Mesenteric fat pad (tissue), 1 donor: ENCODE data around the gene EXOC4. TPM values are rescaled to one million over a fixed set of nuclear protein-coding genes. Genes with fewer than 3 reads are reported as not detected.

Source experiments
- DNase-seq: peaks from one replicate; pipeline ENCODE4 v3.0.0-alpha.2; 2020; ENCODE audit warnings: low spot score
- total RNA-seq: library from RNA; stranded (reverse); fragmentation: NEBNext Ultra II Directional; extraction: Animal tissue kit (Norgen Biotek cat#: 25700); gene quantifications from one replicate; pipeline ENCODE4 v1.2.1, GENCODE V29; 2021
- donor health status: DM: yes; HTN: yes; CAD: no.

The EXOC4 gene
- total RNA-seq, 1 donor from 2014 or later: 79.3 TPM

DNA sequence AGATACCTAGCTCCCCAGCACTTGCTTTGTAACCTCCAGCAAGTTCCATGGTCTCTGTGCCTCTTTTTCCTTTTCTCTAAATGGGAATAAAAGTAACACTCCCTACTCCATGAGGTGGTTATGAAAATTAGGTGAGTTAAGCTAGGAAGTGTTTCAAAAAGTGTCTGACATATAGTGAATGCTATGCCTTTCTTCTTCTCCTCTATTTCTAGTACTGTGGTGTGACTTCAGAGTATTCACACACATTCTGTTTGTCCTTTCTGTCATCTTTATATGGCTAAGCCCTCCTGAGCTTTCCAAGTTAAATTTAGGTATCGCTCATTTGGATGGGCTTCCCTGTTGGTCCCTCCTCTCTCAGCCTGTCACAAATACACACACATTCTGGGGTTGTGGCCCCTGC, 229.7 kb downstream of the EXOC4 start:
- no peak for DNase-seq

DNA sequence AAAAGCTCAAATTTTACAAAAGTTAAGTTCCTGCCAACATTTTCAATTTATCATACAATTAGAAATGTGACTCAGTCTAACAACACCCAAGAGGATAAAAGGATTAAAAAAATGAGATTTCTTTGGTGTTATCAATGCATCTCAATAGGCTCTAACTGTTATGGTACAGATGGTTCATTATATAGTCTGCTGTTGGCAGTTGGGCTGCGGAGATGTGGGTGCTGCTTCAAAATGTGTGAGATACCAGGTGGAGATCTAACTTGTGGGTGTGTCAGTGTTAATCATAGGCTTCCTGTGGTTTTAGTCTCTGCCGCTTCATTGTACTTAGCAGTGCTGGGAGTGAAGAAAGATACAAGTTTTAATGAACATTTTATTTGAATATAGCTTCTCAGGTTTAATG, 231.2 kb downstream of the EXOC4 start:
- no peak for DNase-seq

DNA sequence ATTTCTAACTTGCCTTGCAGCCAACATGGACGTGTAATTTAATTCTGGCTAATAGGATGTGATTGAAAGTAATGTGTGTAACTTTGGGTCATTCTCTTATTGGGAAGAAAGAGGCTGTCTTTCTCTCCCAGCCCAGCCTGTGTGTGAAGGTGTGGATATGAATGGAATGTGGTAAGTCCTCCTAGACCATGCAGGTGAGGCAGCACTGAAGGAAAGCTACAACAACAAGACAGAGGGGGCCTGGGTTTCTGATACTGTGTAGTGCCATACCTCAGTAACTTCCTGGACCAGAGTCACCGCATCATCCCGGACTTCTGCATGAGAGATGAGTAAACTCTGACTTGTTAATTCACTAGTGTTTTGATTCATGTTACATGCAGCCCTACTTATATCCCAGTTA, 237.0 kb downstream of the EXOC4 start:
- DNase-seq: no peak

DNA sequence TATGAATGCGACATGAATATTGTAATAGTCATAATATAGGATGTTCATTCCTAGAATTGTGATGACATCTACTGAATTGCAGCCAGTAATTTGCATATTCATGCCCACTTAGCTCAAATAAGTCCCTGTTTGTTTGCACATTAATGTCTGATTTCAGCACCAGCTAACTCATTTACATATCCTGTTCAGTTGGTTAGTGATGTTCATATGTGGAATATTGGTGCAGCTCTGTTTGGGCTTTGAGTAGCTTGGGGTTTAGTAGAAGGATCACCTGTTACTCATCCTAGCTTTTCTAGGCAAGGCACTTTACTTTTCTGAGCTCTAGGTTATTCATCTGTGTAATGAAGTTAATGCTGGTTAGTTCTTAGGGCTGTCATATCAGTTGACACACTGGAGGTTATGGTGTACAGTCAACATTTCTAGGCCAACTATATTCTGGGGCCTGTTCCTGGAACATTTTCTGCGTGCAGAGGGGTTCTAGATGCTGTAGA, 238.4 kb downstream of the EXOC4 start:
- DNase-seq: no peak

DNA sequence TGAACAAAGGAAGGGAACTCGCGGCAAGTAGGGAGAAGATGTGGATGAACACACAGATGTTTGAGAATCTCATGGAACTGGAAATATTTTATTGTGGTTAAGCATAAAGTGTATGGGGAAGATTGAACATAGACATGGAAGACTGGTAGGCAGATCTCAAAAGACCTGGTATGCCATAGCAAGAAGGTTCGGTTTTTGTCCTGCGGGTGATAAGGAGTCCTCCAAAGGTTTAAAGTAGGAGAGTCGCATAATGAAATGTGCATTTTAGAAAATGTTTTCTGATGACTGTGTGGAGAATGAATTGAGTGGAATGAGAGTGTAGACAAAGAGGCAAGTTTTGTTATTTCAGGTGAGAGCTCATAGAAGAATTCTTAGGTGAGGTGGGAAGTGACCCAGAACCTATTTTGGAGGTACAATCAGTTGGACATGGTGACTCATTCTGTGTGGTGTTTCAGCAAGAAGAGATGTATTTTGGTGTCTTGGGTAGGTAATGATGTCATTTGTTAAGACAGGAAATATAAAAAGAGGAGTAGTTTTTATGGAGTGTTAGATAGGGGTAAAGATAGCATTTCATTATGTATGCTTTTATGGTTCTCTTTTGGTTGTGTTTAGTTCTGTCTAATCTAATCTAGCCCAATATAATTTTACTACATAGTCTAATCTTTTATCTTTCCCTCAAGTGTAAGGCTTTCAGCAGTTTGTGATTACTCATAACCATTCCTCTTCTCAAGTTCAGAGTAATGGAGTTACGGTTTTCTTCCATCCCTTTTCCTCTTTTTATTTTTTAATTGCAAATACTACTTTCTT, 239.2 kb downstream of the EXOC4 start:
- DNase-seq: no peak

DNA sequence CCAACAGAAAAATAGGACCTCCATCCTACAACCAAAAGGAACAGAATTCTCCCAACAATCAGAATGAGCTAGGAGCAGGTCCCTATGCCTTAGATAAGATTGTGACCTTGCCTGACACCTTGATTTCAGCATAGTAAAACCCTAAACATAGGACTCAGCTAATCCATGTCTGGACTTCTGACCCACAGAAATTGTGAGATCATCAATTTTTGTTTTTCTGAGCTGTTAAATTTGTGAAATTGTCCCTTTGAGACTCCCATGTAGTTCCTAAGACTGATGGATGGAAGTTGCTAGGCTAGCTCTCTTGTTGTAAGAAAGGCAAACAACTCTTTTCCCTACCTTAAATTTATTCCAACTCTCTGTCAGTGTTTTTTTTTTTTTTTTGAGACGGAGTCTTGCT, 244.2 kb downstream of the EXOC4 start:
- no peak for DNase-seq

DNA sequence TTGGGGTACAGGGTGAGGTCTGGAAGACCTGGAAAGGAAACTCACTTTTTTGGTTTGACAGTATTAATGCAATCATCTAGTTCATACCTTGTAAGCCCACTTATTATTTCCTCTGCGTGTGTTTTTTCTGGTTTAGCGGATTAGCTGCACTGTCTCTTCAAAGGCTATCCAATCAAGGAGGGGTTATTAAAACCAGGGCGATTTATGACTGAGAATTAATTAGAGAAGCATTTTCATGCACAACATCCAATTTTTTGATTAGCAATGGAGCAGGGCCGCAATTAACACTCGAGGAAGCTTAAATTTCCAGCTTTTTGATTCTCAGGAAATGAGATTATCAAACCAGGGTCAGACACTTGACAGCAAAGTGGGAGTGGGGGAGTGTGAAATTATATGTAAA, 248.9 kb downstream of the EXOC4 start:
- no peak for DNase-seq

DNA sequence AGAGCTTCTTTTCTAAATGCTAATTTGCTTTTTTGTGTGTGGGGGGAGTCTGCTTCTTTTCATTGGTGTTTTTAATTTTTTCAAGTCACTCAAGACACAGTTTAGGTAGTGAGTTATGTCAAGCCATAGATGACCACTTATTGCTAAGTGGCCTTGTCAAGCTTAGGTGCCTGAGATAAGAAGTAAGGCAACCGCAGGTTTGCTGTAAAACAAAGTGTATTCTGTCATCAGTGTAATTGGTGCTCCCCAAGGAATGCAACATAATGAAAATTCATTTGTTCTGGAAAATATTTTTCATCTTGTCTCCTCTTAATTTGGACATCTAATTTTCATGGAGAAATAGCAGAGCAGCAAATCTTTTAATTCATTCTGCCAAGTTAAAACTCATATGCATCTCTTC, 249.6 kb downstream of the EXOC4 start:
- no peak for DNase-seq

DNA sequence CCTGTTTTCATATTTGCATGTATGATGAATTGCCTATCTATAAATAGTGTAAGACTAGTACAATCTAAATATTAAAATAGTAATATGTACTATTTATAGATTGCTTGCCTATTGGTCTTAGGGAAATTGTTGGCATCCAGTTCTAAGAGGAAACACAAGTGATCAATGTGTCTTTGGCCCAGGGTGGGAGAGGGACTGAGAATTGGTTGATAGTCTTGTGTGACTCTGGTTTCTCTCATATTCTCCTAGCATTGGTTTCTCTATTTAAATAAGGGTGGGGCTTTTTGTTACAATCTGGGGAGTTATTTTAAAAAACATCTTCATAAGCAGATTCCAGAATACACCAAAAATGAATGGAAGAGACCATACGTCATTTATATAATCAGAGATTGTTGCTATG, 250.1 kb downstream of the EXOC4 start:
- DNase-seq: no peak

DNA sequence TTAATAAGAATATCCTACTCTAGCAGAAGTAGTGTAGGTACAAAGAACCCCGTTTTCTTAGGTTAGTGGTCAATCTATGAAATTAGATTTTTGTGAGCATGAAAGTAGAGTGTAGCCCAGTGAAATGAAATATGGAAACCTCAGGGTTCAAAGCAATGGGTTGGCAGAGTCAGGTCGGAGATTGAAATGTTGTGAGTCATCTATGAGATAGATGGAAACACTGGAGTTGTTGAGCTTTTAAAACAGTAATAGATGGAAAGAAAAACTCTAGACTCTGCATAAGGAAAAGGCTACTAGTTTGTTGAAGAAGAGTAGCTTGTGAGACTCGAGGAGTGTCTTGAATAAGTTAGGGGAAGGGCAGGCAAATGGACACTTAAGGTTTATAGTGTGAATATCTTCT, 251.9 kb downstream of the EXOC4 start:
- DNase-seq: no peak

DNA sequence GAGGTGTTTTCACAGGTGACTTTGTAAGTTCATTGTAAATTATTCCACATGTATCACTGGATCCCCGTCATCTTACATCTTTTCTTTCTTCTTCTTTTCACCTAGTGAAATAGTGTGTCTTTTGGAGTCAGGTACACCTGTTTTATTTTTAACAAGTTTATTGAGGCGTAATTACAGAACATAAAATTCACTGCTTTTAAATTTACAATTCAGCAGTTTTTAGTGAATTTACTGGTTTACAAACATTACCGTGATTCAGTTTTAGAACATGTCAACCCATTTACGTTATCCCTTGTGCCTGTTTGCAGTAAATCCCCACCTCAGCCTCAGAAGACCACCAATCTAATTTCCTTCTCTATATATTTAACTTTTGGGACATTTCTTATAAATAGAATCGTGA, 256.9 kb downstream of the EXOC4 start:
- DNase-seq: no peak

DNA sequence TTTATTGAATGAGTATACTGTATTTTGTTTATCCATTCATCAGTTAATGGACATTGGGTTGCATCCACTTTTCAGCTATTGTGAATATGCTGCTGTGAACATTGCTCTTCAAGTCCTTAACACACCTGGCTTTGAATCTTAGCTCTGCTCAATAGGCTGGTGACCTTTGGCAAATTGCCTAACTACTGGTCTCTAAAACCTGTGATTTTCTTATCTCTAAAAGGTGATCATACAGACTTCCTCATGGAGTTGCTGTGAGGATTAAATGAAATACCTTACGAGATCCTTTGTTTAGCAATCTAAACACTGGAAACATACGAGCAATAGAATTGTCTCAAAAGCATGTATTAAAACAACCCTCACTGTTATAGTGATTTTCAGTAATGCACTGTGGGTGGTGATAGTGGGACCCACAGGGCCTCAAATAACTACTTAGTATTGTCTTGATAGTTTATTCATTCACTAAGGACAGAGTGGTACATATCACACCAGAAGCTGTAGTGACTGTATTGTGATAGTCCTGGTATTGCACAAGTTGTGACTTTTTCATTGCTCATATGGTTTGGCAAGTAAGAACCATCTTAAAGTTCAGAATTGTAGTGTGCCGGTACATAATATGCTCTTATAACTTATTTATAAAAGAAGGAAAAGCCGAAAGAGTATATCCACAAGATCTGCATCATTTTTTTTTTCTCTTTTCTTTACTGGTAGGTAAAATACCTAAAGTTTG, 257.6 kb downstream of the EXOC4 start:
- DNase-seq: no peak

DNA sequence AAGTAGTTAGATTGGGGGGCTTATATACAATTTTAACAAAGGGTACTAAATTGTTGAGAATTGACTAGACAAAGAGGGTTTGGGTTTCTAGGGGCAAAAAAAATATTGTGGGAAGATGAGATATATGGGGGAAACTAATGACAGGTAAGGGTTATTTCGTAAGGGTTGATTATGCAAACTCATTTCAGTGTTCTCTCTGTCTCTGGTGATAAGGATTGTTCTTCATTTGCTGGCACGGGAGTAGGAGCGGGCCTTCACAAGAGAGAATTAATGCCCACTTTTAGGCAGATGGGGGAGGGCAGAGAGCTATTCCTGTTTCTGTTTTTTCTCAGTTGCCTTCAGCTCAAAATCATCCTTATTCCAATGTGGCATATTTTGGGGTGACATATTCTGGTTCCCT, 258.4 kb downstream of the EXOC4 start:
- no peak for DNase-seq

DNA sequence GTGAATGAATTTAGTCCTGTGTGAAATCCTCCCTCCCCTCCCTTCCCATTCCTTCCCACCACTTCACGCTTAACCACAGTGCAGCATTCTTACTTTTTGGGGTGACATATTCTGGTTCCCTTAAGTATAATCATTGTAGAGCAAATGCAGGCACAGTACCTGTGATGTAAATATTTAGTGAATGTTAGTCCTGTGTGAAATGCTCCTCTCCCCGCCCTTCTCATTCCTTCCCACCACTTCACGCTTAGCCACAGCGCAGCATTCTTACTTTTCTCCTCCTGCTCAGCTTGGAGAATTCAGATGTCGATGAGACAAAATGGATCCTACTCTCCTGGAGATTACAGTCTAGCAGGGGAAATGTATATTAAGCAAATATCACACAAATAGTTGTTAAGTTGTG, 258.8 kb downstream of the EXOC4 start:
- no peak for DNase-seq

DNA sequence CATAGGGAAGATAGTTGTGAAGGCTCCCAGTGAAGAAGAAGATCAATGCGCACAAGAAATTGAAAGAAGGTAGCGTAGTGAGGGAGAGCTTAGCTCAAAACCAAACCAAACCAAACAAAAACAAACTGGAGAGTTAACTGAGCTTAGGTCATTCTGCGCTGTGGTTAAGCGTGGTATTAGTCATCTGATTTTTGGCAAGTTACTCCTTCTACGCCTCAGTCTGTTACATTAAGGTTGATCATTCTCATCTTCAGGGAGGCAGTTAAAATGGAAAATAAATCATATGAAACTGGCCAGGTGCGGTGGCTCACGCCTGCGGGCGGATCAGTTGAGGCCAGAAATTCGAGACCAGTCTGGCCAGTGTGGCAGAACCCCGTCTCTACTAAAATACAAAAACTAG, 259.7 kb downstream of the EXOC4 start:
- DNase-seq: no peak

DNA sequence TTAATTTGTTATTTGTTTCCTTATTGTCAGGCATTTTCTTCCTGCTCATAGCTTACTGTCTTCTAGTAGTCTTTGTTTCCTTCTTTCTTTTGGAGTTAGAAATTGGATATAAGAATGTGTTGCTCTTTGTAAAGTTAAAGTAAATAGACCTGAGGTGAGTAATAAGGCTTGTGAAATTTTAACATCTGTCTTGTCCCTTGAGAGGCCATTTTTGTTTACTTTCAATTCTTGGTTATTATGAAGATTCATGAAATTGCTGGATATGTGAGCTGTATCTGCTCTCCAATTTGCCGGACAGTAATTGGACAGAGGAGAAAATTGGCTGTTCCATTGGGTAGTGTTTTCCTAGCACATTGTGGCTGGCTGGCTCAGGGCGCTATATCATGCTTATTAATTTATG, 260.7 kb downstream of the EXOC4 start:
- no peak for DNase-seq

DNA sequence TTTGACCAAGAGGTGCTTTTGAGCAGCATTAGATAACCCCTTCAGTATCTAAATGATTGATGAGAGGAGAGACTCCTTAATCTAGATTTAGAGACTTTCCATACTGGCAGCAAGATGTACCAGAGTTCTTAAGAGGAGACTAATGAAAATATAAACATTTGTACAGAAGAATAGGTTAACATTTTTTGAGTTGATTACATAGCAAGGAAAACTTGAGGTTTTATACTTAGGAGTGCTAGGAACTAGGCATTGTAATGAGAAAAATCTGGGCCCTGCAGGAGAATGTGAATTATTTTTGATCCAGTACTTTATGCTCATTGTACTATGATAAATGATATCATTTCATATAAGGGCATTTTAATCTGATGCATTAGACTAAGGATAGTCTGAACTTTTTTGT, 261.7 kb downstream of the EXOC4 start:
- no peak for DNase-seq

DNA sequence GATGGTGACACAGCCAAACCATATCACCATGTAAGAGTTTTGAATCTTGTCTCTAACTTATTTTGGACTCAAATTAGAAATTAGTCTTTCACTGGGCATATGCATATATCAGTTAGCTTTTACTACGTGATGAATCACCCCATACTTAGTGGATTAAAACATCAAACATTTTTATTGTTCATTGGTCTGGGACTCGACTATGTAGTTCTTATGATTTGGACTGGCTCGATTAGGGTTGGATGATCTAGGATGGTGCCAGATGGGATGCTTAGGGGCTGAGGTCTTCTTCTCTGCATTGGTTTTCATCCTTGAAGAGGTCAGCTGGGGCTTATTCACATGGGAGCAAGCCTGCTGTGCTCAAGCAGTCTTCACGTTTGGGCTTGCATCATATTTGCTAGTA, 264.9 kb downstream of the EXOC4 start:
- no peak for DNase-seq

DNA sequence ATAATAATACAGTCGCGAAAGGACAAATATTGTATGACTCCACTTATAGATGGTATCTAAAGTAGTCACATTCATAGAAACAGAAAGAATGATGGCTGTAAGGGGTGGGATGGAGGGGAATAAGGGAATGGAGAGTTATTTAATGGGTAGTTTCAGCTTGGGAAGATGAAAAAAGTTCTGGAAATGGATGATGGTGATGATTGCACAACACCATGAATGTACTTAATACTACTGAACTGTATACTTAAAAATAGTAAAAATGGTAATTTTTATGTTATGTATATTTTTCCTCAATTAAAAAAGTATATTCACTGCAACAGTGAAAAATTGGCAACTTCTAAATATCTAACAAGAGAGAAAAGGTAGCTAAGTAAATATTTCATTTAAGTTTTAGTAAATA, 265.8 kb downstream of the EXOC4 start:
- DNase-seq: no peak

DNA sequence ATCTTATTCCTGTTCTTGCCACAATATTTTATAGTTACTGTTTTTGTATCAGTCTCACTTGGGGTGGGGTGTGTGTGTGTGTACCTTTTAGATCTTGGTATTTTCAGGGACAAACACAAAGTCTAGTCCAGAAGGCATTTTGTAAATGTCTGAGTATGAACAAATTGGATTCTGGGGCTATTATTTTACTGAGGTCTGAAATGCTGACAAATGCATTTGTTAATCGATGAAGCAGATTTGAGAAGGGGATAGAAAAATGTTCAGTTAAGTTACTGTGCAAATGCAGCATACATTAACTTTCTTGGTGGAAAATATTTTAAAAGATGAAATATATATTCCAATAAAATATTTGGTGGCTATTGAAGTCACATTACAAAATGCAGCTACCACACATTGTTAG, 267.4 kb downstream of the EXOC4 start:
- no peak for DNase-seq

DNA sequence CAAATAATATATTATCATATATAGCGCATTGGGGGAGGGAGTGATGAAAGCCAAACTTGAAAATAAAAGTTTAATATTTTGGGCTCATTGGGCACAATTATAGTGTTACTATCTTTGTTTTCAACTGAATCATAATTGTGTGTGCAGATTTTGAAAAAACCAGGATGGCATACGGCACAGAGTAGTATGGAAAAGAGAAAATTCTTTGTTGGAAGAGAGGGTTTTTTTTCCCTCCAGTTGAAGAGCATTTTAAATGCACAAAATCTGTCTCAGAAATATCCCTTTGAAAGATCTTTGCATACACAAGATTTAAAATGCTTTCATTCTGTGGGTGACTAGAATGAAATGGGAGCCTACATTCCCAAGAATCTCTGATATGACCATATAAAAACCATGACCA, 269.6 kb downstream of the EXOC4 start:
- DNase-seq: no peak

DNA sequence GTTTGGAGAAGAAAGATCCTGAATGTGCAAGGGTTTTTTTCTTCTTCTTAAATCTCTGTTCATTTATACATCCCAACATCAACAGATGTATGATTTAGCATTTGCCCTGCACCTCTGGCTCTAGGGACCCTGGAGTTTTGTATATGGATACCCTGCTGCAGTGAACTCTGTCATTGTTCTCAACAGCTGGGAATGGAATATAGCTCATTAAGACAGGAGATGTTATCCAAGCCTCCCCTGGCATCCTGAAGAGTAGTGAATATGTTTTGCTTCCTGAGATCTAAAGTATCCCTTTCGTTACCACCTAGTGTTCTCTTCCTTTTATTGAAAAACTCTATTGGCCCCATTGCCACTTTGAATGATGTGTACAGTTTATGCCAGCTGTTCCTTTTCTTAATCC, 275.9 kb downstream of the EXOC4 start:
- DNase-seq: no peak

DNA sequence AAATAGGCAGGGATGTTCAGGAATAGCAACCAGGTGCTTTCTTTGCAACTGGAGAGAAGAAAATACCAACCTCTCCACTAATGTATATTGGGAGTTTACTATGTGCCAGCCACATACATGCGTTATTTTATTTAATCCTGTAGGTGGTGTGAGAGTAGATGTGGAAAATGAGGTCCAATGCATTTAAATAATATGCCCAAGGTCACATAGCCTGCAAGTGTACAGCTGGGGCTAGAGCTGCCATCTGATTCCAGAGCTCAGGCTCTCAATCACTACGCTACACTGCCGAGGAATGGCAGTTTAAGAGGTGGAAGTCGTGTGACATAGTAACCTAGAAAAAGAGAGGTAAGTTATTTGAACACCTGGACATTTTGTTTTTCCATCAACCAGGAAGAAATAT, 277.0 kb downstream of the EXOC4 start:
- DNase-seq: no peak
